Psoas muscle (tissue), 8 donors: ENCODE measurements around the gene NCS1. TPM values are rescaled to one million over a fixed set of nuclear protein-coding genes. Genes with fewer than 3 reads are reported as not detected.
A peak's percentile ranks its signal among the peaks of the same experiment; 100 is the strongest.

Experiments
- ATAC-seq, 4 donors: fragments of 200-7000 bp; cut with Tn5 transposase; one replicate each; pipeline ENCODE4 v1.9.1; 2020; ENCODE audit warnings: moderate library complexity in 3 of 4, mild to moderate bottlenecking in 2 of 4
- DNase-seq, 2 donors: peaks; one replicate each; pipeline ENCODE4 v3.0.0-alpha.2; 2020
- H3K27ac ChIP-seq: fragments of 200-600 bp; one replicate; pipeline ENCODE4 v1.8.0; 2022
- H3K27me3 ChIP-seq, 3 donors: fragments of 200-600 bp in 1 of 3; one replicate each; pipeline versions ENCODE4 v1.6.1 to v1.8.0; 2013 to 2022; ENCODE audit warnings: low read length in 2 of 3, mild to moderate bottlenecking in 2 of 3, moderate library complexity in 1 of 3; ENCODE audit not compliant: insufficient read depth in 3 of 3
- H3K36me3 ChIP-seq, 2 donors: fragments of 200-600 bp in 1 of 2; one replicate each; pipeline versions ENCODE4 v1.6.1 to v1.8.0; 2013 to 2022; ENCODE audit warnings: low read depth in 1 of 2, mild to moderate bottlenecking in 1 of 2, moderate library complexity in 1 of 2; ENCODE audit not compliant: insufficient read depth in 1 of 2
- H3K4me1 ChIP-seq: fragments of 200-600 bp; one replicate; pipeline ENCODE4 v1.8.0; 2022
- H3K4me3 ChIP-seq: fragments of 200-600 bp; one replicate; pipeline ENCODE4 v1.8.0; 2022; ENCODE audit warnings: mild to moderate bottlenecking
- H3K9me3 ChIP-seq: fragments of 200-600 bp; one replicate; pipeline ENCODE4 v1.8.0; 2022
- WGBS, 3 donors: extraction: QIAGEN DNeasy Blood & Tissue Kit; methylation state at CpG; one replicate each; pipeline versions ENCODE4 v1.1.6 to v1.1.7; 2013; 5-methylcytosine and 5-hydroxymethylcytosine counted together
- intact Hi-C, 2 donors: fragments of 100-400 bp; cut with DNase I; formaldehyde crosslinking; loops; one replicate each; pipeline versions ENCODE4 v1.11.0 to v1.14.2; 2022
- polyA plus RNA-seq, 3 donors: library from polyadenylated mRNA; stranded (reverse); fragments of 200-250 nt; gene quantifications; one replicate each; pipeline ENCODE4 v1.2.3, GENCODE V29; 2013
- total RNA-seq, 4 donors: library from RNA; stranded (reverse); fragmentation: NEBNext Ultra II Directional in 2 of 4; extraction: Animal tissue kit (Norgen Biotek cat#: 25700) in 2 of 4; gene quantifications; one replicate each; pipeline versions ENCODE4 v1.2.1 to v1.2.4, GENCODE V29; 2021 to 2023
- TF ChIP-seq, protein P1 (sequence below): fragments of 200-600 bp; IDR thresholded peaks from one replicate; pipeline ENCODE4 v1.8.0; 2022; ENCODE audit warnings: antibody characterized with exemption
- donor health status: healthy with polysubstance abuse.
- donor health status: DM: no; HTN: no; CAD: no; lungs with moderate emphysema.
- donor health status: Bipolar disorder and iron deficiency.
- donor health status: healthy.
- donor health status: DM: yes; HTN: yes; CAD: no.
- donor health status: DM: no; HTN: no; CAD: no.
- donor health status: DM: no; HTN: no; CAD: no.
- donor health status: DM: yes; HTN: yes; CAD: no.

Gene NCS1
- total and polyA plus RNA-seq, 7 donors: 2.9 to 7.5 (median 3.8) TPM

DNA sequence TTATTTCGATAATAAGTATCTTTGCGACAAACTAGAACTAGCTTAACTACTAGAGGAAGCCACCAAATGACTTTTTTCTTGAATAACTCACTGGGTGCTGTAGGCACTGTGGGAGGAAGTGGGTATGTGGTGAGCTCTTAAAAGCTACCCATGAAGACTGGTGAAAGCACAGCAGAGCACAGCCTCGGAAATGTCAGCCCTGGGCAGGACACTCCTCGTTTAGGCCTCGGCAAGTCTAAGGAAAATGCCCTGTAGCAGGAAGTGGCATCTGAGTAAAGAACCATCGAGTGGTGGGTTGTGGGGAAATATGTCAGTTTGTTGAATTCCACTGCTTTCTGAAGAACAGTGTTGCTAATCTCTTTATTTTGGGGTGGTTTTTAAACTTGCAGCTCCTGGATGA lies 44.0 kb upstream of the NCS1 start:
- peak overlapping the region; percentile 68 for H3K27ac ChIP-seq
- peaks cover 0 to 73% of the 10 kb centered on the region in 2 donors for H3K36me3 ChIP-seq
- 82 to 95% (median 85%) methylated on average over 6 of the region's 6 CpGs for WGBS, 3 donors
- H3K4me3 ChIP-seq: no peak overlapping the region
- no peaks in the 10 kb centered on the region for H3K9me3 ChIP-seq
- TF ChIP-seq, protein P1, sequence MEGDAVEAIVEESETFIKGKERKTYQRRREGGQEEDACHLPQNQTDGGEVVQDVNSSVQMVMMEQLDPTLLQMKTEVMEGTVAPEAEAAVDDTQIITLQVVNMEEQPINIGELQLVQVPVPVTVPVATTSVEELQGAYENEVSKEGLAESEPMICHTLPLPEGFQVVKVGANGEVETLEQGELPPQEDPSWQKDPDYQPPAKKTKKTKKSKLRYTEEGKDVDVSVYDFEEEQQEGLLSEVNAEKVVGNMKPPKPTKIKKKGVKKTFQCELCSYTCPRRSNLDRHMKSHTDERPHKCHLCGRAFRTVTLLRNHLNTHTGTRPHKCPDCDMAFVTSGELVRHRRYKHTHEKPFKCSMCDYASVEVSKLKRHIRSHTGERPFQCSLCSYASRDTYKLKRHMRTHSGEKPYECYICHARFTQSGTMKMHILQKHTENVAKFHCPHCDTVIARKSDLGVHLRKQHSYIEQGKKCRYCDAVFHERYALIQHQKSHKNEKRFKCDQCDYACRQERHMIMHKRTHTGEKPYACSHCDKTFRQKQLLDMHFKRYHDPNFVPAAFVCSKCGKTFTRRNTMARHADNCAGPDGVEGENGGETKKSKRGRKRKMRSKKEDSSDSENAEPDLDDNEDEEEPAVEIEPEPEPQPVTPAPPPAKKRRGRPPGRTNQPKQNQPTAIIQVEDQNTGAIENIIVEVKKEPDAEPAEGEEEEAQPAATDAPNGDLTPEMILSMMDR: no peak
- intact Hi-C loops: no loop called here
- no peaks in the 10 kb centered on the region for H3K4me1 ChIP-seq
- H3K27me3 ChIP-seq: no peaks in the 10 kb centered on the region
- peak in 2 of 4 donors; percentile 19 to 39 for ATAC-seq
- no peak for DNase-seq

DNA sequence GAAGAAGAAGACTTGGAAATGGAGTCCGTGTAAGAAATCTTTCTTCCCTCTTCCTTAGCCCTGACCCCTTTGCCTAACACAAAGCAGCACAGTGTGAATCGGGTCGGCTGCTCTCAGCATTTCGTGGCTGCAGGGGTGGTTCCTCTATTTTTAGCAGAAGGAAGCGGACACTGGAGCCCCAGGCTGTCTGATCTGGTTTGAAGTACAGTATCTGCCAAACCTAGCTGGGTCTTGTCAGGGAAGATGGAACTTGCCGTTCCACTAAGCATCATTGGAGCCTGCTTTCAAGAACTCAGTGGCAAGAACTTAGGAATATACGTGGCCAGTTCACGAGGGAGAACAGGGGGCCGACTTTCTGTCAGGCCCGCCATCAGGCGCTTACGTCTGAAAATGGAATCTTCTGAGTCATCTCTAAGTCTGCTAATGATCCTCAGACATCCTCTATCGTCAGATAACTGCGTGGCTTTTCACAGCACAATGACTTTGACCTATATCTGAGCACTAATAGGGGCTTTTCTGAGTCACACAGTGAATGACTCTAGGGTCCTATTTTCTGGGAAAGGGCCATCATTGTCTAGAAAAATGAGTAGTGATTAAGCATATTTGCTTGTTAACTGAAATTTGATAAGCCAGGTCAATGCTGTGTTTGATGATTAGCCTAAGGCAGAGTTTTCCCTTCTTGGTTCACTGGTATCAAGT lies 43.3 kb upstream of the NCS1 start:
- TF ChIP-seq, protein P1: no peak
- 44 to 66% (median 61%) methylated on average over 14 of the region's 14 CpGs for WGBS, 3 donors
- Histone ChIP-seq H3K9me3 (no peaks in the 10 kb centered on the region), H3K36me3 (peaks cover 0 to 73% of the 10 kb centered on the region in 2 donors), H3K27me3 (no peaks in the 10 kb centered on the region), H3K27ac (peak overlapping the region; percentile 68), H3K4me1 (no peaks in the 10 kb centered on the region), H3K4me3 (no peak overlapping the region)
- peak; percentile 79 to 92 (median 86) for ATAC-seq
- intact Hi-C loops: no loop called here
- peak; percentile 56 to 64 for DNase-seq

DNA sequence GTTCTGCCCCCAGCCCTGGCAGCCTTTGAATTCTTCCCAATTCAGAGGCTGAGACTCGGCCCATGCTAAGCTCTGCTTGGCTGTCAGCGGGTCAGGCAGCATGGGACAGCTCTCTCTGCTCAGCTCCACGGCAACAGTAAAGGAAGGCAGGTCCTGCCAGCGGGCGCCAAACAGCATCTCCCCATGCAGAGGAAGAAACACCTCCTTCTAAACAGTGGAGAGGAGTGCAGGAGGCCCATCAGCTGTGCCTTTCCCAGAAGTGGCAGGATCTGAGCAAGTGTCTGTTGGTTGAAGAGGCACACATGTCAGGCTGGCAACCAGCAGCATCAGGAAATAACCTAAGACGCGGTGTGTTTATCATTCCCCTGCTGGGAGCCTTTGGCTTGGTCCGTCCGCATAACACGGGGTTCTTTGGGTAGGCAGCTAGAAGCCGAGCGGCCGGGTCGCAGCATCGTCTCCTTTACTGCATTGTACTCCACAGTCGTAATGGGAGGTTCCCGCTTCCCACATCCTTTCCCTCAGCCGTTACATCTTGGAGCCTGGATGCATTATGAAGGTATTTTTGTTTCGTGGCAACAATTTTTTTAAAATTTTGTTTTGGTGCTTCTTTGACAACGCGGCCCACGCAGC lies 42.7 kb upstream of the NCS1 start:
- Histone ChIP-seq H3K27me3 (no peaks in the 10 kb centered on the region), H3K27ac (peak overlapping the region; percentile 68), H3K4me1 (no peaks in the 10 kb centered on the region), H3K36me3 (peaks cover 0 to 68% of the 10 kb centered on the region in 2 donors), H3K9me3 (no peaks in the 10 kb centered on the region), H3K4me3 (no peak overlapping the region)
- WGBS, 3 donors: 88 to 91% (median 89%) methylated on average over 22 of the region's 22 CpGs
- intact Hi-C loops: no loop called here
- TF ChIP-seq, protein P1: no peak
- ATAC-seq (peak; percentile 16 to 49 (median 26)), DNase-seq (no peak)

DNA sequence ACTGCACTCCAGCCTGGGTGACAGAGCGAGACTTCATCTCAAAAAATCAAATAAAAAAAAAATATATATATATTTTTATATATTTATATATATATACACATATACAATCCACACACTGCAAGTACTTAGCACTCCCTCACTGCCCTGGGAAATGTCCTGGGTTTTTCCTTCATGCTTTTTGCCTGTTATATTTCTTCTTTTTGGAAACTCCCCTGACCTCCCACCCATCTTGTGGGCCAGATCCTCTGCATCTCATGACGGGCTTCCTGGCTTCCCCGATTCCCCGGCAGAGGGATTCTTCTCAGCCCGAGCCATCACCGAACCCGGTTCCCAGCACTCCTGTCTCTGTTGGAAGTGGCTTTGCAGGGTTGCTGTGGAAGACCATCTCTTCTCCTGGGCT lies 39.5 kb upstream of the NCS1 start:
- Histone ChIP-seq H3K4me3 (no peak overlapping the region), H3K4me1 (no peaks in the 10 kb centered on the region), H3K27me3 (no peaks in the 10 kb centered on the region), H3K27ac (no peak overlapping the region), H3K36me3 (peaks cover 0 to 70% of the 10 kb centered on the region in 2 donors), H3K9me3 (no peaks in the 10 kb centered on the region)
- DNase-seq (no peak), ATAC-seq (no peak)
- intact Hi-C loops: no loop called here
- 93 to 97% (median 94%) methylated on average over 7 of the region's 7 CpGs for WGBS, 3 donors
- TF ChIP-seq, protein P1: no peak
